ENCODE data around the gene HMX3.

HMX3 gene

GRCh38 chr10:123134915-123135414 lies 805 bp upstream of the HMX3 start:
- no peak for DNase-seq

DNA sequence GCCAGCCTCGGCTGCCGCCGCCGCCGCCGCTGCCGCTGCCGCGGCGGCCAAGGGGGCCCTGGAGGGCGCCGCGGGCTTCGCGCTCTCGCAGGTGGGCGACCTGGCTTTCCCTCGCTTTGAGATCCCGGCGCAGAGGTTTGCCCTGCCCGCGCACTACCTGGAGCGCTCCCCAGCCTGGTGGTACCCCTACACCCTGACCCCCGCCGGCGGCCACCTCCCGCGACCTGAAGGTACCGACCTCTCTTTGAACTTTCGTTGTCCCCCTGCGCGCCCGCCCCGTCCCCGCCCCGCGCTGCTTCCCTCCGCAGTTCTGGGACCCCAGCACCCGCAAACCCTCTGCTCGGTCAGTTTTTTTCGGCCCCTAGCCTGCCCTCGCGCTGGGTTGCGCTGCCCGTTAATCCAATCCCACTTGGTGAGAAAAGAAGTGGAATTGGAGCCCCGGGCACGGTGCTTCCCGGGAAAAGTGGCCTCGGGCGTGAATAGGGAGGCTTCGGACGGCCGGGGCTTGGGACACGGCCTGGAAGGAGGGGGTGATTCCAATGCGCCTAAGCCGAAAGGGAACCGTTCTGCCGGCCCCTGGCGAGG lies 543 bp downstream of the HMX3 start:
- DNase-seq, result no peak

GRCh38 chr10:123136806-123137642 lies 1.3 kb downstream of the HMX3 start:
- DNase-seq, result no peak

GRCh38 chr10:123139165-123139520 lies 3.4 kb downstream of the HMX3 start:
- DNase-seq, result no peak

DNA sequence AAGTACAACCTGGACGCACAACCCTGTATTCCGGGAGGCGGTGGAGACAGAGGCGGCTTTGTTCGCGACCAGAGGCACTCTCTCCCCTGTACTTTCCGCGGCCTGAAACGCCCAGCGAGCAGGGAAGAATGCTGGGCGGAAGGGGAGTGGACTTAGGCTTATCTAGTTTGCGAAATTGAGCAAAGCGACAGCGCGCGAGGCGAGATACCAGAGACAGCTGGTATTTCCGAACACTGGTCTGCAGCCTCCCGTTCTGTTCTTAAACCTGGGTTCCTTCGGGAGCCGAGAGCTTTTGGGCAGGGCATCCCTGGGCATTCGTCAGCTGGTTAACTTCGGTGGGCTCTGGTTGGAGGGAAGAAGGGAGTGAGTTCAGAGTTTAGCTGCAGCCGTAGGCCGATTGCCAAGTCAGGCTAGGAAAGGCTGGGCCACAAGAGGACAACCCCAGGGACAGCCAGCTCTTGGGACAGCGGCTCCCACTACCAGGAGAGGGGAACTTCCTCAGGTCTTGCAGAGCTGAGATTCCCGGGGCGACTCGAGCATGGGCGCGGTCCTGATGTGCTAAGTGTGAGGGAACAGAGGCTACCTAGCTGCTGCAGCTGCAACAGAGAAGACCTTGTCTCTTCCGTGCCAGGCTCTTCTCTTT lies 3.9 kb downstream of the HMX3 start:
- no peak for DNase-seq

DNA sequence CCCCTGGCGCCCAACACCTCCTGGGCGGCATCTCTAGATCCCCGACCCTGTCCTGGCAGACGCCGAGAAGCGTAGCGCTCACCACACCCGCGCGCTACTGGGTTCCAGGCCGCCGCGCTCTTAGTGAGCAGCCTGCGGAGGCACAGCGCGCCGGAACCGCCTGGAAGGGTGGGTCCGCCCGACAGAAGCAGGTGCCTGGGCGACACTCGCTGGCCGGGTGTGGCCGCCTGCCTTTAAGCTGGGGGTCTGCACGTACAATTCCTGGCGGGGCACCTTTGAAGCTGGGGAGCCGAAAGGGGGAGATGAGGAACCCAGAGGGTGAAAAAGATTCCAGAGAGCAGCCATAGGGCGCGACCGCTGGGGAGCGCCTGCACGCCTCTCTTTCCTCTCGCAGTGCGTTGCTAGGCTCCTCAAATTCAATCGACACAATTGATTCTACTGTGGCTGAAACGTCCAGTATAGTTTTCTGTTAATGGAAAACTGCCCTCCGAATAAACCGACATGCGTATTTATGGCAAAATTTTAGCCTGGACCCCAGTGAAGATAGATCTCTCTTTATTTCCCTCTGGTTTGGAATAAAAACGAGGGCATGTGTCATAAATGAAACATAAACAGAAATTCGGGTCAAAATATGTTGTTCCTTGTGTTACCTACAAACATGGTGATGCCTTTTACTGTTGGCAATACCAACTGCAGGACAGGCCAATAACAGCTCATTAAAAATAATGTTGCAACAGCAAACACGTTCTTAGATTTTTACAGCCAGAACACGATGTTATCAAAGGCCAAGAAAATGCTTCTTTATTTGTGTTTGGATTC lies 4.6 kb downstream of the HMX3 start:
- DNase-seq, result no peak

GRCh38 chr10:123140983-123141390 lies 5.2 kb downstream of the HMX3 start:
- DNase-seq, result no peak

DNA sequence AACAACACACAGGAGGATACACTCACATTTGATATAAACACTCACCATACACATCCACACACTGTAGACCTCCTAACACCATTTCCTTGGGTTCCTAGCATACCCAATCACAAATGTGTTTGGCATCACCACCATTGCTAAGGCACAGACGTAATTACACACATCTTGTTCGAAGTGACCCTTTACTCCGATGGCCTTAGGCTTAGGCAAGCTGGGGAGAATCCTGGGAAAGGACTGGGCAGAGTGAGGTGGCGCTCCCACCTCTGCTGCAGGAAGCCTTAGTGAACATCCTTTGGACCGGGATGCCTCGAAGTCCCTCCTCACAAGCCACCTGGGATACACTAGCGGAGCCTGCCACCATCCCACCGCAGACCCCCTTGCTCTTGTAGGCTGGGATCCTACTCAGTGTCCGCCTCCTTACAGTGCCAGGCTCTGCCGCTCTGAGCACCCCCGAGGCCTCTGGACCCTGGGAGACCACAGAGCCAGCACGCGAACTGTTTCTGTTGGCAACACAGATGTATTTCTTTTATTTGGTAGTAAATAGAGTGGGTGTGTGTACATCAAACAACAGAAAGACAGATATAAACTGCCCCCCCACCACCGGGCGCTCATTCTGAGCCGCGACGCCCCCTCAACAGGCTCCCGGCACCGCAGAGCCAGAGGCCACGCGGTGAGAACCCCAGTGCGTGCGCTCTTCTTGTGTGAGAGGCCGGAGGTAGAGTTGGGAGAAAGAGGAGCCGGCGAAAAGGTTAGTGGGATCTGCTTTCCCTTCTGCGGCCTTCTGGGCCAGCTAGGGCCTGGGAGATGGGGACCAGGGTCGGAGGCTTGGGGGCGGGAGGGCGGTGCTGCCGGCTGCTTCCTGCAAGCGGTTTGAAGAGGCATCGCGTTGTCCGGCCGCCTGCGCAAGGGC lies 6.3 kb downstream of the HMX3 start:
- no peak for DNase-seq

DNA sequence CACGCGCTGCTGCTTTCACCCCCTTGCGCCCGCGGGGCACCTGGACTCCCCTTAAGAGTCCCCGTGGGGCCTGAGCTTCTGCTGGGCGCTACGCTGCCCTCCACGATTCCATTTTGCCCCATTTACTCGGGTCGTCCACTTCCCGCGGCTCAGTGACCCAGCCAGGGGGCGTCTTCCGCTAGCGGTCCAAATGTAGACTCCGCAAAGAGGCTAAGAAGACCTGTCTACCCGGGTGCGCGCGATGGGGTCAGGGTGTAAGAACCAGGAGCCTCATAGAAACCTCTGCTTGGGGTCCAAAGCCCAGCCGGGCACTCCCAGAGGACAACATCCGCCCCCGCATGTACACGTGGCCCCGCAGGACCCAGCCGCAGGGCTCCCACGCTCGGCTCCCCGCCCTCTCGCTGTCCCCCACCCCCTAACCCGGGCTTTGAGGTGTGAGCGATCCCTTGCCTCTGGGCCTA lies 7.0 kb downstream of the HMX3 start:
- no peak for DNase-seq

DNA sequence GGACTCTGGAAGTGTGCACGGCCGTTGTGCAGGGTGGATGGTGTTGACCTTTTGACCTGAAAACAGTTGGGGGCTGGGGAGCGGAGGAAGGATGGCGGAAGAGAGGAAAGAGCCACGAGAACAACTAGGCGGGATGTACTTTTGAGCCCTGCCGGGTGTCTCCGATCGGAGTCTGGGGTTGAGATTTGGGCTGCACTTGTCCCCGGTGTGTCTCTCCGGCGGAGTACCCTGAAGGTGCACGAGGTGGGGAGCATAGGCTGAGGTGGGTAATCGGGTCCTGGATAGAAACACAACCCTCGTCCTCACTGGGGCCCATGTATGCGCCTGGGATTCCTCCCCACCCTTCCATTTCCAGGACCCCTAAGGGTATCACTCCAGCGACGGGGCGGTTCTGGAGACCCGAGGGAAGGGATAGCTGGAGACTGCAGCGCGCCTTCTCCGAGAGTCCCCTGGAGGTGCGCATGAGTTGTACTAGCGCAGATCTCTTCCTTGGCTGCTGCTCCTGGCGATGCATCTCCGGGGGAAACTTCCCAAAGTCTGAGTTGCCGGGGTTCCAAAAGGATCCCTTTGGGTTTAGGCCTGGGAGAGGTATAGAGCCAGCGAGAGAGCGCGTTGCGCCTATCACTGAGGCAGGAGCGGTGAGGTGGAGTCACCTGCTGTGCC lies 7.5 kb downstream of the HMX3 start:
- no peak for DNase-seq

DNA sequence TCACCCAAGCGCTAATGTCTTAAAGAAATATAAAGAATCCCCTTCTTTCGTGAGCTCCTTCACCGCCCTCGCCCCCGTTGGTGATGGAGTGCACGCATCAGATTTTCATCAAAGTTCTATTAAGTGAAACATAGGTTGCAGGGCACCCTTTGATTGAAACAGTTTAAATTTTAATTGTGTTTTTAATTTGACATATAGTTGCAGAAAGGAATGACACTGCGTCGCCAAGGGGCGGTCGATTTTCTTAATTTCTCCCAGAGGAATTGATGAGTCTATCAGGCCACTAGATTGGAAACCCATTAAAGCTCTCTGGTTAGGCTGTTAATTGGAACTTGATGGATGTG lies 8.0 kb downstream of the HMX3 start:
- no peak for DNase-seq

GRCh38 chr10:123144697-123145541 lies 9.1 kb downstream of the HMX3 start:
- no peak for DNase-seq

GRCh38 chr10:123145542-123146012 lies 9.8 kb downstream of the HMX3 start:
- no peak for DNase-seq

- DNase-seq, result no peak
Measured at GRCh38 chr10:123146013-123146893, 10.5 kb downstream of the HMX3 start.

DNA sequence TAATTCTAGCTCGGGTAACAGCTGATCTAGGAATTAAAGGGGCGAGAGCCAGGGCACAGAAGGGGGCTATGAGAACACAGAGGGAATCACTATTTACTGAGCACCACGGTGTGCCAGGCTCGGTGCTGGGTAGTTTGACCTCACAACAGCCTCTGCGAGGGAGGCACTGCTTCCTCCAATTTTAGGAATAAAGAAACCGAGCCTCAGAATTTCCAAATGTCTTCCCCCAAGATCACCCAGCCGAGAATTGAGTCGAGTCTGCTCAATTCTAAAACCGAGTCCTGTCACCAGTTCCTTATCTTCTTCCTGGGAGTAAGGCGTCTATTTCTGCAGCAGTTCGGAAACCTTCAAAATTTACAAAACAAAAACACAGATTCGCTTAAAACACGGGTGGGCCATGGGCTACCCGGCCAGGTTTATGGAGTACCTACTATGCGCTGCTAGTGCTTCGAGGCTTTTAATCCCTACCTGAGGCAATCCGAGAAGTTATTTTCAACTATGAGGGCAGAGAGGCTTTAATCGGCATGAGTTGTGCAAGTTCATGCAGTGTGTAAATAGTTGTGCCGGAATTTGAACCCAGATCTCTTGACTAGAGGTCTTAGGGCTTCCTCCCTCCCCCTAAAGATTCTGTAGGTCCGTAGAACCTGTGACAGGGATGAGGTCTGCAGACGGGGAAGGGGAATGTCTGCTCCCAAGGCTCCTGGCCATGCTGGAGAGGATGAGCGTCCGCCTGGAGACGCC lies 11.3 kb downstream of the HMX3 start:
- DNase-seq, result no peak

DNA sequence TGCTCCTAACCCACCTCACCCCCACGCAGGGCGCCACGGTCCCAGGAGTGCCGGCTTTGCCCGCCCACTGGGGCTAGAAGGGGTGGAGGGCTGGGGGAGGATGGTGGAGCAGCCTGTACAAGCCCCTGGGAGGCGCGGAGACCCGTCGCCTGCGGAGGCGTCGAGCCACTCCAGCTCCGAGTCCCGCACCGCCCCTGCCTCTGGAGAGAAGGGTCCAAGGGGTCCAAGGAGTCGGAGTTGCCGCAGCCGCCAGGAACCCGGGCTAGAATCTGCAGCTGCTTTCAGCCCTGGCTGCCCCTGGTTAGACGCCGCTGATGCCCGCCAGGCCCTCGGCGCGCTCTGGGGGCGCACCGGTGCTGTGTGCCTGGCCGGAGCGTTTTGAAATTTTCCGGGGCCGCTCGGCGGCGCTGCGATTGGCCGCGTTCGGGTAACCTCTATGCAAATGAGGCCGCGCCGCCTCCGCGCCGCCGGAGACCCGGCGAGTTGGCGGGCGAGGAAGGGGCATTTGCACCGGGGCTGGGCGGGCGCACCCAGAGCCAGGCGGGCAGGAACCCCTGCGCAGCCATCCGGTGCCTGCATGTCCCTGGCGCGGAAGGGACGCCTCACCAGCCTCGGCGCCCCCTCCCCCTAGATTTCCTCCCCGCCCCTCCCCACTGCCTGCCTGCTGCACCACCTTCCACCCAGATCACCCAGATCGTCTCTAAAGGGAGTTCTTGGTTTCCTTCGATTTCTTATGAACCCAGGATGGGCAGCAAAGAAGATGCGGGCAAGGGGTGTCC lies 12.1 kb downstream of the HMX3 start, which contains the start of gene HMX2:
TSS of gene HMX2 (plus strand) at position 502 of the 779 bp plus-strand sequence. CDS start at position 745, 243 bp downstream.
- no peak for DNase-seq

DNA sequence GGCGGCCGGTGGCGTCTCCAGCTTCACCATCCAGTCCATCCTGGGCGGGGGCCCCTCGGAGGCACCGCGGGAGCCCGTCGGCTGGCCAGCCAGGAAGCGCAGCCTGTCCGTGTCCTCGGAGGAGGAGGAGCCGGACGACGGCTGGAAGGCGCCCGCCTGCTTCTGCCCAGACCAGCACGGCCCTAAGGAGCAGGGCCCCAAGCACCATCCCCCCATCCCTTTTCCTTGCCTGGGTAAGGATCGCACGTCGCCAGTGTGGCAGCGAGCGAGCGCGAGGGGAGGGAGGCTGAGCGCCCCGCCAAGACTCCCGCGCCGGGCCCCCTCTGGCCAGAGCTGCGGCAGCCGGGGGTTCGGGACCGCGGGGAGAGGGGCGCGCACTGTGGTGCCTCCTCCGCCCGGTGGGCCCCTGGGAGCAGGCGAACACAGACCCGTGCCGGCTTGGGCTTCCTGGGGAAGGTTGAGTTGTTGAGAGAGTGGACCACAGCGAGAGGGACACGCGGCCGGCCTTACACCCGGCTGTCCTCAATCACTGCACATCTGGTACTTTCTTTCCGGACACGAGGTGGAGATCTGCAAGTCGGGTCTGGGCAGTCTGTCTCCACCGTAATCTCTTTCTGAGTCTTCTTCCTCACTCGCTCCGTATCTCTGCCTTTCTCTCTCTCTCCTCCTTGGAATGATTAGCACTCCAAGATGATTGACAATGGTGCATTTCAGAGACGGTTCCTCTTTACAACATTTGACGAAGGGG lies 12.8 kb downstream of the HMX3 start:
- DNase-seq, result no peak

Measured in NCI-H2029 treated with DMSO at 0.1 percent for 48 hours (cell line).